Adipocyte (in vitro differentiated cells): Measurements from ENCODE around the gene HOXD11.

ENCODE experiments used
- DNase-seq: peaks from one replicate; pipeline ENCODE4 v3.0.0-alpha.2; 2015; ENCODE audit warnings: low read depth
- H3K27me3 ChIP-seq: replicated peaks from 2 replicates; pipeline ENCODE4 v1.7.0; 2013; ENCODE audit warnings: mild to moderate bottlenecking, low read length, moderate library complexity; ENCODE audit not compliant: control insufficient read depth, insufficient read depth
- H3K36me3 ChIP-seq: 2 replicates; pipeline ENCODE4 v1.7.0; 2013; ENCODE audit warnings: low read length, mild to moderate bottlenecking, moderate library complexity; ENCODE audit not compliant: control insufficient read depth, insufficient read depth, severe bottlenecking
- H3K4me1 ChIP-seq: 2 replicates; pipeline ENCODE4 v1.7.0; 2013; ENCODE audit warnings: mild to moderate bottlenecking, low read length, moderate library complexity; ENCODE audit not compliant: control insufficient read depth, insufficient read depth
- H3K4me3 ChIP-seq: 2 replicates; pipeline ENCODE4 v1.7.0; 2013; ENCODE audit warnings: mild to moderate bottlenecking, low read length, moderate library complexity
- H3K9ac ChIP-seq: 2 replicates; pipeline ENCODE4 v1.7.0; 2013; ENCODE audit warnings: mild to moderate bottlenecking, low read length, moderate library complexity
- H3K9me3 ChIP-seq: 2 replicates; pipeline ENCODE4 v1.7.0; 2013; ENCODE audit warnings: mild to moderate bottlenecking, low read length, moderate library complexity; ENCODE audit not compliant: control insufficient read depth

The HOXD11 gene

DNA sequence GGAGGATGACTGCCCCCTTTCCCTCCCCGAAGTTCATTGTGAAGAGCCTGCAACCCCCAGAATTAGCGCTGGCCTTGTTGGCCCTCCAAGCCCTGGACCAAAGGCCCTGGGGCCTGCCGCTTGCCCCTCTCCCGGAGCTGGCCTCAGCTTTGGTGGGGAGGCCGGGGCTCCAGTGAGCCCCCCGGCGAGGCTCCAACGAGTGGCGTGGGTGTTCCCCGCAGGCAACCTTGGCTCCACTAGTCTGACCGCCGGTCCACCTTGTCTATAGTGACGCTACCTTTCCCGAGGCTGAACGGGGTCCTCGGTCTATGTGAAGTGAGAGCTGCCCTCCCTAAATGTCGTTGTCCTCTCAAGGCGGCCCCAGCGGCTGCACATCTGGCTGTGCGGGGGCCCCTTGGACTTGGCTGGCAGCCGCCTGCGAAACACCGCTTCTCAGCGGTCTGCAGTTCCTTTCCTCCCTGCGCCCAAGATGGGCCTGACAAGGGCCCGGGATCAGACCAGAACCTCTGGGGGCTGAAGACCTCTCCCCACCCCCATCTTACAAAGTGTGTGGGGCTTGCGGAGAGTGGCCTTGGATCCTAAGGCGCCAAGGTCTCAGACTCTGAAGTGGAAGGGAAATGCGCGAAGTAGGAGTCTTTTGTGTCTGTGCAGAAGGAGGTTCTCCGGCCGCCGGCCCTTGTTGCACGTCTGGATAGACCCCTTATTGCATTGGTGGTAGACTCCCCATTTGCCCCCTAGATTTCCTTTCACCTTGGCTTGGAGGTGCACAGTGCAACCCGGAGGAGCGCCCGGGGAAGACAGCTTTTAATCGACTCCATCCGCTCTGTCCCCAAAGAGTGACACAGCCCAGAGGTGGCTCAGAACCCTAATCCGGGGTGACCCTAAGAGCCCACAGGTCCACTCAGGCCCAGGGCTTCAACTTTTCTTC lies 5.6 kb downstream of the HOXD11 start:
- H3K4me1 ChIP-seq, result peaks cover 5% of the 10 kb centered on the region

GRCh38 chr2:176114120-176114929 lies 7.2 kb downstream of the HOXD11 start:
- Histone ChIP-seq H3K4me1 (peaks cover 5% of the 10 kb centered on the region), H3K27me3 (peaks cover 92% of the 10 kb centered on the region), H3K9me3 (peaks cover 9% of the 10 kb centered on the region), H3K4me3 (no peak overlapping the region), H3K9ac (no peak overlapping the region), H3K36me3 (no peaks in the 10 kb centered on the region)
- DNase-seq, result no peak

More for the DNA sequence above, 5.6 kb downstream of the HOXD11 start:
- Histone ChIP-seq H3K36me3 (no peaks in the 10 kb centered on the region), H3K9ac (no peak overlapping the region), H3K9me3 (peaks cover 4% of the 10 kb centered on the region), H3K27me3 (peaks cover 82% of the 10 kb centered on the region), H3K4me3 (no peak overlapping the region)
- no peak for DNase-seq

DNA sequence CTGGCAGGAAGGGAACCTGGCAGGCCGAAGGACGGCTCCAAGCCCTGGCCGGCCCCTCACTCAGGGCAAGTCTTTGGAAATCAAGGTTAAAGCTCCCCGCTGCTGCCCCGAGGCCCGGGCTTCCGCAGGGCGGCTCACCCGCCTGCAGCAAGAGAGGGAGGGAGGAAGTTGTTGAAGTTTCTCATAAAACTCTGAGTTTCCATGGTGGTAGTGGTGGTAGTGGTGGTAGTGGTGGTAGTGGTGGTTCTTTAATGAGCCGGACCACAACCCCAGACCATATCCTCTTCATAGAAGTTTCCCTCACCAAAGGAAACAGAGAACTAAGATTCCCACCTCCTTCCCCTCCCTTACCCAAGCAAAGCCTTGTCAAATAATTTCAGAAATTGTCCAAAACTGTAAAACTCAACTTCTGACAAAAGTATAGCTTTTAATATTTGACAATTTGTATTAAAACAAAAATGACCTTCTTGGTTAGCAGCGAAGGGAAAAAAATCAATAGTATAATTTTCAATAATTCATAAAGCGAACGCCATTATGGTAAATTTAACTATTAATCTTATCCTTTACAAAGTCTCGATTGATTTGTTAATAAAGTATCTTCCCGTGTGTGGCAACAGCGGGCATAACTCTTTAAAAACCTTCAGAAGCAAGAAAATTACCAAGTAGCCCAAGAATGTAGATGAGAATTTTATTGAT lies 8.0 kb downstream of the HOXD11 start:
- Histone ChIP-seq H3K4me3 (no peak overlapping the region), H3K9ac (no peak overlapping the region), H3K4me1 (peaks cover 5% of the 10 kb centered on the region), H3K36me3 (no peaks in the 10 kb centered on the region), H3K27me3 (peaks cover 92% of the 10 kb centered on the region), H3K9me3 (peaks cover 9% of the 10 kb centered on the region)
- no peak for DNase-seq

GRCh38 chr2:176115883-176116813 lies 9.1 kb downstream of the HOXD11 start, which contains the start of gene HOXD10:
HOXD10 (plus strand) TSS chr2:176116778; CDS start chr2:176116834, 56 bp downstream.
- H3K4me1 ChIP-seq, result peaks cover 5% of the 10 kb centered on the region
- DNase-seq, result no peak
- H3K9me3 ChIP-seq, result peaks cover 9% of the 10 kb centered on the region
- peak within 1 kb of the TSS; percentile 73 for H3K4me3 ChIP-seq
- H3K27me3 ChIP-seq, result peaks cover 92% of the 10 kb centered on the region
- H3K9ac ChIP-seq, result peak within 1 kb of the TSS; percentile 62
- no peaks in the 10 kb centered on the region for H3K36me3 ChIP-seq

- peaks cover 5% of the 10 kb centered on the region for H3K4me1 ChIP-seq
- no peak for DNase-seq
- H3K4me3 ChIP-seq, result peak overlapping the region; percentile 73
- H3K9me3 ChIP-seq, result peaks cover 9% of the 10 kb centered on the region
- no peaks in the 10 kb centered on the region for H3K36me3 ChIP-seq
- H3K27me3 ChIP-seq, result peaks cover 86% of the 10 kb centered on the region
- no peak overlapping the region for H3K9ac ChIP-seq
Measured at GRCh38 chr2:176117162-176117822, 10.2 kb downstream of the HOXD11 start.

DNA sequence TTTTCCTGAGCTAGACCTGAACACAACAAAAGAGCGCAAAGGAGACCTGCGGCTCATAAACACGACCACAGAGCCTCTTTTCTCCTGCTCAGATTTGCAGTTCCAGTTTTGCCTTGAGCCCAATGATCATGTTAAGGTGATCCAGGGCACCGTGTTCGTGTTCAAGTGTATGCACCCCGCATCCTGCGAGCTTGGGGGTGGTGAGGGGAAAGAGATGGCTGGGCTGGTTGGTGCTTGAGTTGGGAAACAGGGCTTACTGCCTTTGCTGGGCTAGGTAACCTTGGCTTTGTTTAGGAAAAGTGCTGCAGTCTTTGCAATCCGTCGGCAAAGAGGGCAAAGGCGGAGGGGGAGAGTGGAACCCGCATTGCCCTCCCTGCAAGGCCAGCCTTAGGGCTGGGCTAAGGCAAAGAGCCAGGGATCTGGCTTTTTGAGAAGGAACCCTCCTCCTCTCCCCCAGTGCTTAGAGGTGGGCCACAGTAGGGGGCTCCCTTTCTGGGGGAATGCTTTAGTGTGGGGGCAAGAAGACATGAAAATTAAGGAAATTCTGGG lies 10.8 kb downstream of the HOXD11 start:
- H3K9me3 ChIP-seq, result peaks cover 9% of the 10 kb centered on the region
- no peaks in the 10 kb centered on the region for H3K36me3 ChIP-seq
- peaks cover 5% of the 10 kb centered on the region for H3K4me1 ChIP-seq
- no peak overlapping the region for H3K4me3 ChIP-seq
- no peak overlapping the region for H3K9ac ChIP-seq
- DNase-seq, result no peak
- H3K27me3 ChIP-seq, result peaks cover 80% of the 10 kb centered on the region

DNA sequence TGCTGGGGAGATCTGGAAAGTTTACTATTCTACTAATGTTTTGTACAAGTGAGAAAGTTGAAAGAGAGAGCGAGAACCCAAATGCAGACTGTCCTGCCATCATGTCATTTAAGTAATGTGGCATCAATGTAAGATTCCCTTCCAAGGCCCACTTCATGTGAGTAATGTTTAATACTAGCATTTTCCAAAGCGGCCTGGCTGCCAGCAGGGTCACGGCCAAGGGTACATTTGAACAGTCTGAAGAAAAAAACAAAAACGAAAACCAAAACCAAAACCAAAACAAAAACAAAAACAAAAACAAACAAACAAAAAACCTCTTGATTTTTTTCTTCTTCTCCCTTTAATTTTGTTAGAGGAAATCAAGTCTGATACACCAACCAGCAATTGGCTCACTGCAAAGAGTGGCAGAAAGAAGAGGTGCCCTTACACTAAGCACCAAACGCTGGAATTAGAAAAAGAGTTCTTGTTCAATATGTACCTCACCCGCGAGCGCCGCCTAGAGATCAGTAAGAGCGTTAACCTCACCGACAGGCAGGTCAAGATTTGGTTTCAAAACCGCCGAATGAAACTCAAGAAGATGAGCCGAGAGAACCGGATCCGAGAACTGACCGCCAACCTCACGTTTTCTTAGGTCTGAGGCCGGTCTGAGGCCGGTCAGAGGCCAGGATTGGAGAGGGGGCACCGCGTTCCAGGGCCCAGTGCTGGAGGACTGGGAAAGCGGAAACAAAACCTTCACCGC lies 11.7 kb downstream of the HOXD11 start:
- no peak for DNase-seq

GRCh38 chr2:176120364-176121189 lies 13.5 kb downstream of the HOXD11 start:
- Histone ChIP-seq H3K27me3 (peaks cover 56% of the 10 kb centered on the region), H3K36me3 (no peaks in the 10 kb centered on the region), H3K4me3 (no peak overlapping the region), H3K4me1 (peaks cover 5% of the 10 kb centered on the region), H3K9ac (no peak overlapping the region), H3K9me3 (peaks cover 9% of the 10 kb centered on the region)
- no peak for DNase-seq

More for the DNA sequence above, 11.7 kb downstream of the HOXD11 start:
- no peak overlapping the region for H3K4me3 ChIP-seq
- H3K4me1 ChIP-seq, result peaks cover 5% of the 10 kb centered on the region
- H3K27me3 ChIP-seq, result peaks cover 72% of the 10 kb centered on the region
- H3K9ac ChIP-seq, result no peak overlapping the region
- H3K36me3 ChIP-seq, result no peaks in the 10 kb centered on the region
- H3K9me3 ChIP-seq, result peaks cover 9% of the 10 kb centered on the region
